K562 (cell line): ENCODE measurements around the gene NFIC. TPM values are rescaled to one million over a fixed set of nuclear protein-coding genes. Genes with fewer than 3 reads are reported as not detected.

Source experiments
- ATAC-seq: fragments of 200-7000 bp; cut with Tn5 transposase; 3 replicates; pipeline ENCODE4 v1.9.1; 2020; ENCODE audit warnings: moderate library complexity
- BruUV-seq: library from RNA; stranded (reverse); fragments of 400-500 nt; replicated peaks from 2 replicates; lab custom pipeline; 2021; lab: Mats Ljungman, UMichigan
- CTCF ChIA-PET: fragments of 300-600 bp; formaldehyde crosslinking; extraction: SDS; loops from one replicate; lab custom pipeline; 2021; ENCODE audit warnings: low intra/inter-chr PET ratio; lab: Yijun Ruan, JAX
- POLR2A ChIA-PET: fragments of 300-600, 350-650 bp; sonication (Branson Sonifier 250); formaldehyde crosslinking; extraction: SDS; loops from one replicate; lab custom pipeline; 2021; ENCODE audit warnings: antibody characterized with exemption, inconsistent platforms; lab: Yijun Ruan, JAX
- DNase-seq, 4 experiments: peaks; one replicate each; pipeline versions ENCODE4 v3.0.0 to v3.0.0-alpha.2; 2011 to 2018; ENCODE audit warnings: low spot score in 3 of 4, mixed read lengths in 3 of 4; ENCODE audit errors: extremely low read depth in 1 of 4
- FAIRE-seq: peaks from 2 replicates; lab custom pipeline; 2011; peaks lifted over from hg19 to GRCh38; lab: Jason Lieb, UNC
- H2AFZ ChIP-seq: 2 replicates; pipeline ENCODE4 v1.6.0; 2011; ENCODE audit warnings: low read depth, low read length, control low read depth, inconsistent platforms
- H3K27ac ChIP-seq: fragments of 200-600 bp; 3 replicates; pipeline ENCODE4 v1.8.0; 2011; ENCODE audit warnings: low read depth, mild to moderate bottlenecking, control low read depth, inconsistent platforms, low read length, moderate library complexity, mixed read lengths; ENCODE audit errors: extremely low read depth
- H3K27me3 ChIP-seq, 2 experiments: fragments of 300-600 bp in 1 of 2; 2 replicates in 1 of 2; 3 replicates in 1 of 2; pipeline versions ENCODE4 v1.6.0 to v1.8.0; 2011; ENCODE audit warnings: inconsistent platforms in 2 of 2, low read length in 2 of 2, mild to moderate bottlenecking in 1 of 2, mixed read lengths in 1 of 2, moderate library complexity in 1 of 2; ENCODE audit not compliant: control insufficient read depth in 2 of 2, insufficient read depth in 2 of 2
- H3K36me3 ChIP-seq: fragments of 300-600 bp; 3 replicates; pipeline ENCODE4 v1.8.0; 2011; ENCODE audit warnings: mild to moderate bottlenecking, low read length, inconsistent platforms; ENCODE audit not compliant: control insufficient read depth, insufficient read depth
- H3K4me1 ChIP-seq, 2 experiments: fragments of 200-600 bp in 1 of 2; replicated peaks in 1 of 2; 2 replicates in 1 of 2; 3 replicates in 1 of 2; pipeline versions ENCODE4 v1.5.1 to v1.8.0; 2011; ENCODE audit warnings: inconsistent platforms in 2 of 2, low read length in 2 of 2, mild to moderate bottlenecking in 1 of 2, mixed read lengths in 1 of 2, moderate library complexity in 1 of 2; ENCODE audit not compliant: control insufficient read depth in 2 of 2, insufficient read depth in 2 of 2
- H3K4me2 ChIP-seq: 2 replicates; pipeline ENCODE4 v1.6.1; 2011; ENCODE audit warnings: low read length, control low read depth, inconsistent platforms, mixed read lengths; ENCODE audit not compliant: insufficient read depth
- H3K4me3 ChIP-seq: fragments of 200-600 bp; sonication (generic), shearing (Covaris generic); 2 replicates; pipeline ENCODE4 v1.5.1; 2016; ENCODE audit warnings: control low read depth, inconsistent platforms
- H3K79me2 ChIP-seq: fragments of 200-600 bp; 3 replicates; pipeline ENCODE4 v1.8.0; 2011; ENCODE audit warnings: low read length, inconsistent platforms; ENCODE audit not compliant: control insufficient read depth, insufficient read depth
- H3K9ac ChIP-seq, 2 experiments: 2 replicates each; pipeline versions ENCODE4 v1.6.0 to v1.6.1; 2011; ENCODE audit warnings: low read depth in 2 of 2, low read length in 2 of 2, control low read depth in 1 of 2, inconsistent platforms in 1 of 2, mild to moderate bottlenecking in 1 of 2, mixed read lengths in 1 of 2; ENCODE audit not compliant: insufficient read depth in 1 of 2
- H3K9me1 ChIP-seq: one replicate; pipeline ENCODE4 v1.6.0; 2011; ENCODE audit warnings: inconsistent platforms, mild to moderate bottlenecking, low read length, moderate library complexity; ENCODE audit not compliant: control insufficient read depth, insufficient read depth
- H3K9me3 ChIP-seq: replicated peaks from 2 replicates; pipeline ENCODE4 v1.5.1; 2011; ENCODE audit warnings: low read depth, low read length, inconsistent platforms; ENCODE audit not compliant: control insufficient read depth, insufficient read depth
- H4K20me1 ChIP-seq: replicated peaks from 2 replicates; pipeline ENCODE4 v1.6.1; 2011; ENCODE audit warnings: low read length, inconsistent platforms, mixed read lengths; ENCODE audit not compliant: control insufficient read depth, insufficient read depth
- ATF1 ChIP-seq, 2 experiments: fragments of 450-650 bp in 1 of 2; IDR thresholded peaks; 2 replicates each; pipeline ENCODE4 v1.6.1; 2016; ENCODE audit warnings: missing compliant biosample characterization in 1 of 2, missing genetic modification characterization in 1 of 2
- ELF2 ChIP-seq: fragments of 250-450 bp; sonication (Bioruptor Pico); IDR thresholded peaks from 2 replicates; pipeline ENCODE4 v1.5.0; 2021; ENCODE audit warnings: mild to moderate bottlenecking
- HDAC1 ChIP-seq, 2 experiments: fragments of 450-650 bp; IDR thresholded peaks; 2 replicates each; pipeline ENCODE4 v1.6.1; 2016 to 2017; ENCODE audit warnings: inconsistent platforms in 1 of 2, mild to moderate bottlenecking in 1 of 2, moderate library complexity in 1 of 2
- JUNB ChIP-seq: fragments of 450-650 bp; formaldehyde crosslinking; conservative IDR thresholded peaks from 2 replicates; pipeline ENCODE4 v1.4.0; 2020; ENCODE audit warnings: mild to moderate bottlenecking
- LCOR ChIP-seq: sonication (generic); formaldehyde crosslinking; IDR thresholded peaks from 2 replicates; pipeline ENCODE4 v1.8.0; 2022; ENCODE audit warnings: mild to moderate bottlenecking, missing genetic modification reagents
- POLR2G ChIP-seq: fragments of 200-400 bp; formaldehyde crosslinking; IDR thresholded peaks from 2 replicates; pipeline ENCODE4 v1.6.1; 2017; ENCODE audit warnings: low read depth, mild to moderate bottlenecking, antibody characterized with exemption, low read length, moderate library complexity
- RBM14 ChIP-seq: fragments of 200-400 bp; formaldehyde crosslinking; IDR thresholded peaks from 2 replicates; pipeline ENCODE4 v1.6.1; 2018; ENCODE audit warnings: low read depth, mild to moderate bottlenecking, low read length, moderate library complexity, borderline replicate concordance; ENCODE audit not compliant: insufficient read depth
- SNAPC5 ChIP-seq: fragments of 250-450 bp; sonication (Bioruptor Pico); IDR thresholded peaks from 2 replicates; pipeline ENCODE4 v1.8.0; 2021; ENCODE audit warnings: moderate library complexity, mild to moderate bottlenecking, inconsistent platforms
- ZBTB33 ChIP-seq: sonication (generic); formaldehyde crosslinking; IDR thresholded peaks from 2 replicates; pipeline ENCODE4 v1.8.1; 2023; ENCODE audit warnings: mild to moderate bottlenecking, missing genetic modification reagents
- ZNF197 ChIP-seq: fragments of 200-800 bp; sonication (Bioruptor generic); IDR thresholded peaks from 2 replicates; pipeline ENCODE4 v1.6.1; 2016; ENCODE audit warnings: low read depth, missing genetic modification characterization, missing compliant biosample characterization
- ZNF280A ChIP-seq: fragments of 450-650 bp; IDR thresholded peaks from 2 replicates; pipeline ENCODE4 v1.6.1; 2018; ENCODE audit warnings: mild to moderate bottlenecking, low read depth; ENCODE audit not compliant: partially characterized antibody
- WGBS: fragments of 100-300 bp; shearing (Covaris generic); methylation state at CpG from one replicate; pipeline ENCODE4 v1.1.6; 2016; ENCODE audit warnings: low coverage, mixed read lengths; ENCODE audit not compliant: insufficient coverage; ENCODE audit errors: missing lambda C conversion rate; 5-methylcytosine and 5-hydroxymethylcytosine counted together
- in situ Hi-C: fragments of 300-500 bp; cut with MboI; formaldehyde crosslinking; loops from 4 replicates; pipeline ENCODE4 v1.15.0; 2018; ENCODE audit warnings: inconsistent platforms, mixed read lengths
- intact Hi-C: fragments of 100-400 bp; cut with micrococcal nuclease; formaldehyde crosslinking; loops from 2 replicates; pipeline ENCODE4 v1.14.2; 2022
- polyA plus RNA-seq, 8 experiments: library from polyadenylated mRNA; depleted of rRNA in 4 of 8; stranded (reverse) in 5 of 8; unstranded in 3 of 8; fragments of >200 nt; fragmentation: Nextera tagmentation in 2 of 8; fragmentation: Illumina TruSeq in 1 of 8; extraction: Ambion mirVana in 2 of 8; extraction: Trizol in 1 of 8; gene quantifications; 2 replicates each; pipeline versions ENCODE4 v1.2.1 to v1.2.3, GENCODE V29; 2011 to 2014; ENCODE audit warnings: inconsistent platforms in 1 of 8, missing spikeins in 1 of 8
- total RNA-seq, 7 experiments: library from RNA; depleted of rRNA in 6 of 7; stranded (reverse); fragments of >200 nt in 6 of 7; fragmentation: Illumina TruSeq in 2 of 7; extraction: Trizol in 2 of 7; gene quantifications; 2 replicates each; pipeline versions ENCODE4 v1.2.1 to v1.2.3, GENCODE V29; 2011 to 2021; ENCODE audit warnings: low replicate concordance in 1 of 7

The NFIC gene
- total and polyA plus RNA-seq, 9 of the 15 experiments (the other 6 are each of a cell fraction or from before 2014, with no cell fraction given), result 0.71 to 62.1 (median 6.9) TPM

GRCh38 chr19:3381701-3382372 lies 15.5 kb downstream of the NFIC start:
- CTCF ChIA-PET, result no interaction called here

More at GRCh38 chr19:3381701-3382372, 15.5 kb downstream of the NFIC start:
- WGBS, result 96% methylated on average over 40 of the region's 59 CpGs
- Histone ChIP-seq H3K36me3 (peaks cover 59% of the 10 kb centered on the region; the same call in 2 of the 3 replicates), H3K4me1 (peaks cover 20 to 67% of the 10 kb centered on the region in 2 experiments), H3K4me3 (no peak overlapping the region), H3K9ac (peak overlapping the region in 1 of 2 experiments; percentile 35; a peak in 1 of 4 replicates), H3K9me3 (no peaks in the 10 kb centered on the region), H2AFZ (no peak overlapping the region), H3K27ac (no peak overlapping the region), H4K20me1 (peaks cover 42% of the 10 kb centered on the region), H3K4me2 (no peak overlapping the region), H3K79me2 (peaks cover 97% of the 10 kb centered on the region), H3K27me3 (no peaks in the 10 kb centered on the region), H3K9me1 (peaks cover 7% of the 10 kb centered on the region)
- ATAC-seq (no peak), DNase-seq (no peak), FAIRE-seq (no peak)
- BruUV-seq, result no TSS peak
- intact Hi-C loops (no loop called here), in situ Hi-C loops (no loop called here)
- POLR2A ChIA-PET, result no interaction called here
- no peak for TF ChIP-seq HDAC1 (IDR thresholded peaks at IDR 0.05)
- peak; percentile 90 for TF ChIP-seq ZBTB33 (CRISPR knock-in tag)
- TF ChIP-seq RBM14, result no peak
- no peak for TF ChIP-seq ZNF280A
- TF ChIP-seq SNAPC5 (CRISPR knock-in tag), result no peak
- no peak for TF ChIP-seq ZNF197 (CRISPR knock-in tag)
- TF ChIP-seq JUNB (CRISPR knock-in tag), result no peak
- no peak for TF ChIP-seq ATF1 (CRISPR knock-in tag; IDR thresholded peaks at IDR 0.05)
- TF ChIP-seq ATF1 (tag; IDR thresholded peaks at IDR 0.05), result no peak
- TF ChIP-seq ELF2, result no peak
- no peak for TF ChIP-seq LCOR (CRISPR knock-in tag)
- peak; percentile 51; the same call in 1 of the 2 replicates for TF ChIP-seq POLR2G
